NCI-H2171 treated with DMSO at 0.1 percent for 48 hours (cell line): Measurements from ENCODE around the gene TRPM1.

ENCODE experiments used
- DNase-seq: peaks from one replicate; lab custom pipeline; 2025; lab: John Stamatoyannopoulos, UW

The TRPM1 gene

DNA sequence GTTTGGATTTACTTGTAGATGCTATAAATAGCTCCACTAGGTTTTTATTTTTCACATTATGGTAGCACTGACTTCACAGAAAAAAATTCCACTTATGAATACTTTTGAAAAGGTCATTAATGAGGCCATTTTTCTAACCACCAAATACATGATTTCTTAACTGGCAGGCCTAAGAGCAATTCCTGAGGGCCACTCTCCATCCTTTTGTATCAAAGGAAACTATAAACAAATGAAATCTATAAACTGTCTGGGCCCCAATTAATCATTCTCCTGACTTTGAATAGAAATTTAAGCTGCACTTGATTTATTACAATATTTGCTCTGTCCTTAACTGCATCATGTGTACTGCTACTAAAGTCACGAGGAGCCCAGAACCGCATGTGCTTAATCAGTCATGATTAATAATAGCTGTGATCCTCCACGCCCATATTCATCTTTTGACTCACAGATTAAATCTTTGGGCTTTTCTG, 85.0 kb downstream of the TRPM1 start:
- no peak for DNase-seq

DNA sequence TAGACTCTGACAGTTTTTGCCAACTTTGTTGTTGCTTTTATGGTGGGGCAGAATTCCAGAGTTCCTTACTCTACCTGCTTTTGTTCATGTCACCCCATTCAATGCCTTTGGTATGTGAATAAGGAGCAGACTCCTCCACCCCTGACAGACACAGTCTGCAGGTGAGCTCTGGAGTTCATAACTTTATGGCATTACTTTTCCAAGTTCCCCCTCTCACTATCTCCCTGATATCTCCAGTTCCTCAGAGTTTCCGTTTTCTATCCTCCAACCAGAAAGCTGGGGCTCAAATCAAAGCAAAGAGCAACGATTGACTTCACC, 87.0 kb downstream of the TRPM1 start:
- DNase-seq, result no peak

- DNase-seq, result no peak
These were observed 87.5 kb downstream of the TRPM1 start for GRCh38 chr15:31013863-31014607.

GRCh38 chr15:31012455-31012854, 89.1 kb downstream of the TRPM1 start:
- no peak for DNase-seq

DNA sequence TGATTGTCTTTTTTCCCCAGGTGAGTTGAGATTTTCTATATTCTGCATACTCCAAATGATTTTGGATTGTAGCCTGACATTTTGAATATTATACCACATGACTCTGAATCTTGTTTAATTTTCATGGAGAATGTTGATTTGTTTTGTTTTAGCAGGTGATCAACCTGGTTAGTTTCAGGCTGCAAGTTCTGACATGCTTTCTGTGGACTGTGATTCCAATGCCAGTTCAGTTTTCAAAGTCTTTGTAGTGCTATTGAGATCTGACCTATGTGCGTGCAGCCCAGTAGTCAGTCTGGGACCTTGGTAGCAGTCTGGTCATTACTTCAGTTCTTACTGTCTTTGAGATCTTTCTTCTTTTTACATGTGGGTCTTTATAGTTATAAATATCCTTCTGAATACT, 91.5 kb downstream of the TRPM1 start:
- DNase-seq, result no peak

GRCh38 chr15:31005660-31006059, 95.9 kb downstream of the TRPM1 start:
- no peak for DNase-seq

DNA sequence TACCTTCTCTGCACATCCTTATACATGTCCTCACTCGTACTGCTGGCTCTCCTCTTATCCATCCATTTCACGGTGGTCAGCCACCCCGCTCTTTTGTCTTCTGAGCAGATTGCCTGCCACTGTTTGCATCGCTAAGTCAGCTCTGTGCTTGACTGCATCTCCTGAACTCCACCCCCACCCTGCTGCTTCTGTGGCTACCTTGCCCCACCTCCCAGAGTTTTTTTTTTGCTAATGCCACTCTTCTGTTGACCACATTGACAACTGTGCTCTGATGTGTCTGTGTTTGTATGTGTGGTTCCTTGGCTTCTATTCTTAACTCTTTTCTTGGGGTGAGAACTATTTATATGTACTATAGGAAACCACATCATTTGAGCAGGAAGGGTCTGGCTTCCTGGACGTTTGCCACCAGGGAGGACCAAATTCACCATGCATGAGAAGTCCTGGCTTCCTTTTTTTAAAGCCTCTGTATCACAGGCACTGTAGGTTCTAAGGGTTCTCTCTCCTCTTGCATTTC, 97.2 kb downstream of the TRPM1 start:
- no peak for DNase-seq

DNA sequence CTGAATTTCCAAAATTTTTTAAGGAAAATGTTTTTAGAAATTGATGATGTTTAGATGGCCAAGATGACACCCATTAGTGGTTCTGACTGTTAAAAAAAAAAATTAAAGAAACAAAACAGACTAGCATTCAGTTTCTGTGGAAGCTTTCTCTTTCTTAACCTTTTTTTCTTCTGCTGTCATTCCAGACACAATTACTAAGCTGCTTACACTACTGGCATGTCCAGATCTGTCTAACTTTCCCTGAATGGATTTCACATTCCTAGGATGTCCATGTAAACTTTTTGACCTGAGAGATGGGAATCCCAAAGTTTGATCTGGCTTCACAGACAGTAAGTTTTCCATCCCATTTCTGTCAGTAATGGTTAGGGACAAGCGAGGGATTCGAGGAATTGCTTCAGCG, 99.8 kb downstream of the TRPM1 start:
- DNase-seq, result no peak

- no peak for DNase-seq
These were observed 101.8 kb downstream of the TRPM1 start for GRCh38 chr15:30999729-31000128.

- no peak for DNase-seq
These were observed 104.3 kb downstream of the TRPM1 start for GRCh38 chr15:30997270-30997669.

GRCh38 chr15:30992249-30992864, 109.2 kb downstream of the TRPM1 start:
- no peak for DNase-seq

DNA sequence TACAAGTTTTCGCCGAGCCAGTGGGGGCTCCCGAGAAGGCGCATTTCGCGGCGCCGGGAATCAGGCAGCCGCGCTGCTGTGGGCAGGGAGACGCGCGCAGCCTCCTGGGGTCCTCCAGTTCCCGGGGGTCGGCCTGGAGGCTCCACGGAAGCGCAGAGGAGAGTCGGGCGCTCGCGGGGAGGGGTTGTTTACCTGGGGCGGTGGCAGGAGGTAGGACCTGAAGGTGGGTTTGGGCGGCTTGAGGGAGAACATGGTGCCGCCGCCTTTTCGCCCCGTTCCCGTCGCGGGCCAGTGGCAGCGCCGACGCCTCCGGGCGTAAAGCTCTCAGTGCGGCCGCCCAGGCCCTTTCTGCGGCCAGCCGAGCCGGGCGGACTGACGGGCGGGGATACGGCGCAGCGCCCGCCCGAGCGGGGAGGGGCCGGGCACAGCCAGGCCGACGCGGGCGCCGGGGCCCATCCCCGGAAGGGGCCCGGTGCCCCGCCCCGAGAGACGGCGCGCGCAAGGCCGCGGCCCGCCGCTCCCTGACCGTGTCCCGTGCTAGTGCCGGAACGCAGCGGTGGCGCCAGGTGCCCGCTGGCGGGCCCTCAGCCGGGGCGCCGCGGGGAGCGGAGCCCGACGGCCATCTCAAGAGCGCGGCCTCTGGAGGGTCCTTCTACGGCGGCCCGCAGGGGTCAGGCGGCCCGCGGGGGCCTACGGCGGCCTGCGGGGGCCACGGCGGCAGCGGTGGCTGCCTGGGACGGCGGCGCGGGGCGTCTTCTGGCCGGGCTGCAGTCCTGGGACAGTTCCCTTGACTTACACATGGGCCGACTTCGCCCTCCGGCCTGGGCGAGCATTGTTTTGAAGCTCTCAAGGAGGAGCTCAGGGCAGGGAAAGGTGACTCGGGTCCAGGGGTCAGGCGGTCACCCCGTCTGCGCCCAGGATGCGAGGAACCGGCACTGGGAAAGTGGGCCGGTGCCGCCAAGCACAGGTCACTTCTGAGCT, 110.0 kb downstream of the TRPM1 start, which contains the start of gene MTMR10:
Gene MTMR10 (minus strand): TSS at position 374 of the 981 bp plus-strand sequence. CDS start 122 bp downstream, at position 252.
- DNase-seq, result peak; percentile 62

DNA sequence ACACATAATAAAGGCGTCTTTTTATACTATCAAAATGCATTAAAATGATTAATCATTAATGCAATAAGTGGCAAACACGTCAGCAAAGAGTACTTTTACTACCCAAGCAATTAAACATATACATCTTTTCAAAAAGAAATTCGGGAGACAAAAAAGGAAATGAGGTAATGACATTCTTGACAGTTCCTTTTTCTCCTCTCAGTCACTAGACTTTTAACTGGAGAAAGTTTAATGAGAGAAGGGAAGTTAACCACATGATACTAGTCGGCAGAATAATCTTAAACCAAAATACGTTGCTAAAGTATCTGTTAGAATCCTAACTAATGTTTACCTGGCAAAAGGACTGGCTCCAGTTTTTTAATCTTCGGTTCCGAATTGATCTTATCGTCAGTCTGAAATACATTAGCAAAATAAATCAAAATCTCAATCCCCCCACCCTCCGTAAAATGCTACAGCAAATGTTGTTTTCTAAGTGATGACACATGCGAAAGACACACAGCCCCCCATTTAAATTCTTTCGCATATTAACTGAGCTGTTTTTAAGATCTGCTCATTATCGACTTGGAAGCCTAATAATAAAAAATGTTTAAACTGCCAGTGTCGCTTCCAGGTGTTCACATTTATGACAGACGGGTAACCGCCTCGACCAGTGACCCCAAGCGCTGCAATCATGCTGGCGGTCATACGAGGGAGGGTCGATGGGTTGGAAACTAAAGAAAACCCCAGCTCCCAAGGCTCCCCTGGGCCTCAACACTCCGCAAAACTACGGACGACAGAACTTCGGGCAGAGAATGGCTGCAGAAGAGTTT, 110.9 kb downstream of the TRPM1 start:
- DNase-seq, result peak; percentile 39

GRCh38 chr15:30990036-30990435, 111.5 kb downstream of the TRPM1 start:
- no peak for DNase-seq

GRCh38 chr15:30985081-30985531, 116.4 kb downstream of the TRPM1 start:
- no peak for DNase-seq

DNA sequence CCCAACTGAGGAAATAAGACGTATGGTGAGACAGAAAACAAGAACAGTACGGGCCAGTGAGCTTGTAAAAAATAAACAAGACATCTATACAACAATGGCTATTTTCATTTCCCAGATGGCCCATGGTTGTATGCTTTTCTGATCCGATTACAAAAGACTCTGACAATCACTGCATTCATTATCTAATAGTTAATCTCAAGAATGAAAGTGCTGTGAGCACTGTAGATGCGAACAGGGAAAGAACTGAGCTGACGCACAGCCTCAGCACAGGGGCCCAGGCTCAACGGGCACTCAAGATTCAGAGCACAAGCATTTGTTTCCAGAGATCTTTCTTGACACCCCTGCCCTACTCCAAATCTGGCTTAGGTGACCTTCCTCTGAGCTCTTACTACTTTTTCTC, 117.0 kb downstream of the TRPM1 start:
- DNase-seq, result peak; percentile 34

DNA sequence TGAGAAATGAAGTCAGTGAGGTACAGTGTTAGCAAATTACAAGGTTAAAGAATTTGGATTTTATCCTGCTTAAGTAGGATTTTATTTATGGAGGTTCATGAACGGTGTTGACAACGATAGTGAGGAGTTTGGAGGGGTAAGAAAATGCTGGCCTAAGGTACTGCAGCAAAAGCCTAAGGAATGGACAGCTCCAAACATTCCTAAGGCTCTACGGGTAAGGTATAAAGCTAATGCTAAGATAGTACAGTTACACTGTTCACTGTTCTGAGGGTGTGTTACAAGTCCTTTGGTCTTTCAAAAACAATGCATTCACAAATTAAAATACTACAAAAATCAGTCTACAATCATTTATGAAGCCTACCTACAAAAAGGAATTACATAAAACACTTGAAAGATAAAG, 117.4 kb downstream of the TRPM1 start:
- no peak for DNase-seq

- no peak for DNase-seq
These were observed 122.1 kb downstream of the TRPM1 start for GRCh38 chr15:30979457-30979856.

DNA sequence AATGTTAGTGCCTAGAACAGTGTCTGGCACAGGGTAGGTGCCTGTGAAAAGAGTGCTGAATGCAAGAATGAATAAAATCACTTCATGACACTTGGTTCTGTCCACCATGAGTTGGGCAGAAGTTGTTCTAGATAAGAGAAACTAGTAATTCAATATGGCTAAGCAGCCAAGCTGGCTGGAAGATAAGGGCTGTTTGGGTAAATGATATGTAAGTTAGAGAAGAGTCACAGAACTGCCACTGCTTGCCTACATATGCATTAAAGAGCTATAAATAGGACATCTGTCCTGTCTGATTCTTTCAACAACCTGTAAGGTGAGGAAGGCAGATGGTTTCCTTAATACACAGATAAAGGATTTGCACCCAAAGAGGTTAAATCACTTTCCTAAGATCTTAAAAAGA, 123.2 kb downstream of the TRPM1 start:
- peak; percentile 25 for DNase-seq

DNA sequence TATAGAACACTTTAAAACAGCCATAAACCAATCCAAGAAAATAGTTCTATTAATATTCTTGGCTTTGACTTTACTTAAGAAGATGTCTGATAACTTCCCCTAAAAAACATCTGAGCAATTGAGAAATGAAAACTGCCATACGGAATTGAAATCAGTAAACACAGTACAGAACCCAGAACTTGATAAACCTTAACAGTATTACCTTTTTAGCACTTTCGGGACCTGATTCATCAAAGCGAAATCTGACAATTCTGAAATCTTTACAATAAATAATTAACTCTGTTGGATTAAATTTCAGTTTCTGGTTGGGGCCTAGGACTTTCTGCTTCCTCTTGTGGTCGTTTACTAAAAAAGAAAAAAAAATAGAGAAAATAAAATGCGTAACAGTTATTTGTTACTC, 127.4 kb downstream of the TRPM1 start:
- DNase-seq, result no peak

- DNase-seq, result no peak
These were observed 128.1 kb downstream of the TRPM1 start for GRCh38 chr15:30973379-30973778.
